GM11168 (cell line): ENCODE measurements around the gene FBXL17.
"Not testable (repeated sequence)": the region's sequence is repeated elsewhere in the genome, so short reads cannot be mapped to it uniquely, and the experiment has no call there.

Source experiments
- in situ Hi-C: fragments of 300-500 bp; cut with MboI; formaldehyde crosslinking; loops from one replicate; pipeline ENCODE4 v1.12.0; 2022; ENCODE audit warnings: low sequenced_read_pairs; ENCODE audit not compliant: unreplicated experiment

FBXL17 gene

DNA sequence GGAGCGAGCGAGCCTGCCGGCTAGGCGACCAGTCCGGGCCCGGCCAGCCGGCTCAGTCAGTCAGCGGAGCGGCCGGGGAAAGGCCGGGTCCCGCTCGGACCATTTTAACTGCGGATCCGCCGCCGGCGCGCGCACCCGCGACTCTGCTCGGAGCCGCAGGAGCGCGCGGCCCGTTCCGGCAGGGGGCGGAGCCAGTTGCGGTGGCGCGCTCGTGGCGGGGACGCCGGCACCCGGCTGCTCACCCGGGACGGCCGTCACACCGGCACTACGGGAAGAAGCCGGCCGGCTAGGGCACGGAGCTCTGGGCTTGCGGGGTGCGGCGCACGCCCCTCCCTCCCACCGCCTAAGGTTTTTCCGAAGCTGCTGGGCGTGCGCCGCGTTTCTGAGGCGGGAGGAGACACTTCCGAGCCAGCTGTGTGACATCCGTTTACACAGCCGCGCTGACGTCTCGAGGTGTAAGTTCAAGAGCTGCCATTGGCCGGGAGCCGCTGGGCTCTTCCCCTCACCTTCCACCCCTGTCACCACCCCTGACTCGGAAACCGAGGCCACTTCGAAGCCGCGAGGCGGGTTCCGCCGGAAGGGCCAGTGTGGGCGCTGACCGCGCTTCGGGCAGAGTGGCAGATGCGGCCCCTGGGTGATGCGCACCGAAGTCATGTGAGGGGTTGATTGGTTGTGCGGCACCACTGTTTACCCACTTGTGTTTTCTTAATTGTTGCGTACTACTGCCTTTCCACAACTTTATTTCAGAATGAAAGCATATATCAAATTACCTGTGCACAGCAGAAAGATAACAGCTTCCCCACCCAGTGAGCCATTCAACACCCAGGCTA lies at the start of gene FBXL17:
Gene FBXL17 (minus strand): TSS at position 145 of the 830 bp plus-strand sequence.
- in situ Hi-C loops = no loop called here

DNA sequence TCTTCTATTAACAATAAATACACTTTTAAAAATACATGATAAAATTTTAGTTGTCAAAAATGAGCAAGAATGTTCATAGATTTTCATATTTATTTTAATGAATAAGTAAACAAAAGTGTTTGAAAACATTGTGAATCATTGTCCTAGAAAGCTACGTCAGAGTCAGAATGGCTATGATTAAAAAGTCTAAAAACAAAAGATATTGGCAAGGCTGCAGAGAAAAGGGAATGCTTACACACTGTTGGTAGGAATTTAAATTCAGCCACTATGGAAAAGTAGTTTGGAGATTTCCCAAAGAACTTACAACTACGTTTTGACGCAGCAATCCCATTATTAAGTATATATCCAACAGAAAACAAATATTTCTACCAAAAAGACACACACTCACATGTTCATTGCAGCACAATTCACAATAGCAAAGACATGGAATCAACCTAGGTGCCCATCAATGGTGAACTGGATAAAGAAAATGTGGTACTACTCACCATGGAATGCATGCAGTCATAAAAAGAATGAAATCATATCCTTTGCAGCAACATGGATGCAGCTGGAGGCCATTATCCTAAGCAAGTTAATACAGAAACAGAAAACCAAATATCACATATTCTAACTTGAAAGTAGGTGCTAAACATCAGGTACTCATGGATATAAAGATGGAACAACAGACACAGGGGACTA lies 49.2 kb upstream of the FBXL17 start:
- in situ Hi-C loops = no loop called here

DNA sequence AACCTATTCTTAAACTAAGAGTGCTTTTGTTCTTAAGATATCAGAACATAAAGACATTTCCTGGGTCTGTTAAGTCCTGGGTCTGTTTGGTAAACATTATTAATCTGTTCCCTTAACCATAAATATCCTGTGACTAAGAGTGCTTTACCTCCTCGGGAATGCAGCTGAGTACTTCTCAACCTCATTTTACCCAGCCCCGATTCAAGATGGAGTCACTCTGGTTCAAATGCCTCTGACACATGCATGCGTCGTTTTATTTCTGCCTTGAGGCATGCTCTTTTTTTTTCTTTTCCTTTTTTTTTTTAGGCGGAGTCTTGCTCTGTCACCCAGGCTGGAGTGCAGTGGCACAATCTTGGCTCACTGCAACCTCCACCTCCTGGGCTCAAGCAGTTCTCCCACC lies 39.8 kb upstream of the FBXL17 start:
- in situ Hi-C loops = no loop called here

DNA sequence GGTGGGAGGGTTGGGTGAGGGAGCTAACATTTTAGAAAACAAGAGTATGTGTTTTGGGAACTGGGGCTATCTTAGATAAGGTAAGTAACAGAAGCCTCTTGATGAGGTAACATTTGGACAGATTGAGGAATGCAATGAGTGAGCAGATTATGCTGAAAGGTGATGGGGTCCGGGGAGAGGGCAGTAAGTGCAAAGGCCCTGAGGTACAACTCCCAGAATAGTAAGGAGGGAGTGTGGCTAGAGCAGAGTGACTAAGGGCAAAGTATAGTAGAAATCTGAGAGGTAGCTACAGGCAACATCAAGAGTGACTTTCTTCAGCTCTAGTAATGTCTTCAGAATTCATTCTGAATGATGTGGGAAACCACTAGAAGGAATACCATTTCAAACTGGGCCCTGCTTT lies 38.9 kb upstream of the FBXL17 start:
- in situ Hi-C loops = no loop called here

DNA sequence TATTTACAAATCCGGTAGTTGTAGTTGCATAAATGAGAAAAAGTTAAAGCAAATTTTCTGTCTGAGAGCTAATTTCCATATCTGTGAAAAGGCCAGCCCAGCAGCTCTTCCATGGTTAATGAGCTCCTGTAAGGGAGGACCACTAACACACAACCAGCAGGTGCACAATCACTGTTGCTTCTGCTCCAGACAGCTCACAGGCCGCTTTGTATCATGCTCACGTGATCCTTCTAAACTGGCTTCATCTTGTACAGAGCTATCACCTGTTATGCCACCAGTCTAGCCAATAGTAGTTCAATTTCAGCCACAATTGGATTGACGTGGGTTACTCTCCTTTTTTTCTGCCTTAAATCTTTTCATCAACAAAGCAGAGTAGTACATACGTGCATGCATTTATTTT lies 38.3 kb upstream of the FBXL17 start:
- in situ Hi-C loops = no loop called here

DNA sequence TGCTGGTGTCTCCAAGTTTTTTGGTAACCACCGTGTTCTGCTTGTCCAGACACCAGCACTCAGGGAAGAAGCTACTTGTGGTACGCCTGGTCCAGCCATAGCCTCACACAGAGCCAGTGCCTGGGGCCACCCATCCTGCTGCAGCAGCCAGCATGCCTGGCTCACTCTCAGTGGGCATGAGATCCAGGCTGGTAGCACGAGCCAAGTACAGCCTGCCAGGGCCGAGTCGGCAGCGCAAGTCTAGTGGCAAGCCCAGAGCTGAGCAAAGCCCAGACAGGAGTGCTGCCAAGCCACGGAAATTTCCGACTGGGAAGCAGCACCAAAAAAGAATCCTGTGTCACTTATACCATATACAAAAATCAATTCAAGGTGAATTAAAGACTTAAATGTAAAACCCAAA lies 36.3 kb upstream of the FBXL17 start:
- in situ Hi-C loops = no loop called here

DNA sequence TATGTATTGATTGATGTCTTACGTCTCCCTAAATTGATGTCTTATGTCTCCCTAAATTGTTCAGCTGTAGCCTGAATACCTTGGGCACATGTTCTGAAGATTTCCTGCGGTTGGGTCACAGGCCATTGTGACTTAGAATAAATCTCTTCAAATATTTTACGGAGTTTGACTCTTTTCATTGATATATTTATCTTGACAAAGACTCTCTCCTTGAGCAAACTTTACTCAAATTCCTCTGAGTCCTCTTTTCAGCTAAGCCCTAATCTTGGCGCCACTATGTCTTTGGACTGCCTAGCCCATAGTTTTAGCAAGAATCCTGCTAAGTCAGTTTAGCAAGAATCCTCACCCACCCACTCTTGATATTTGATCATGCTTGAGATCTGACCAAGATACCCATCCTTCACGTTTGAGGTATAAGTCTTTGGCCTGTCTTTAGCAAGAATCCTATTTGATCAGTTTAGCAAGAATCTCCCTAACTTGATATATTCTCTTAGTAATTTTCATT lies 35.3 kb upstream of the FBXL17 start:
- in situ Hi-C loops = no loop called here

- in situ Hi-C loops = no loop called here
Observed at GRCh38 chr5:108415726-108416125, 33.8 kb upstream of the FBXL17 start.

GRCh38 chr5:108409786-108410185 lies 27.9 kb upstream of the FBXL17 start:
- in situ Hi-C loops = no loop called here

DNA sequence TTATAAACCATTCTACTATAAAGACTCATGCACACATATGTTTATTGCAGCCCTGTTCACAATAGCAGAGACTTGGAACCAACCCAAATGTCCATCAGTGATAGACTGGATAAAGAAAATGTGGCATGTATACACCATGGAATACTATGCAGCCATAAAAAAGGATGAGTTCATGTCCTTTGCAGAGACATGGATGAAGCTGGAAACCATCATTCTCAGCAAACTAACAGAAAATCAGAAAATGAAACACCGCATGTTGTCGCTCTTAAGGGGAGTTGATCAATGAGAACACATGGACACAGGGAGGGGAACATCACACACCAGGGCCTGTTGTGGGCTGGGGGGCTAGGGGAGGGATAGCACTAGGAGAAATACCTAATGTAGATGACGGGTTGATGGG lies 23.3 kb upstream of the FBXL17 start:
- in situ Hi-C loops = not testable (repeated sequence)

GRCh38 chr5:108398964-108399363 lies 17.1 kb upstream of the FBXL17 start:
- in situ Hi-C loops = no loop called here

DNA sequence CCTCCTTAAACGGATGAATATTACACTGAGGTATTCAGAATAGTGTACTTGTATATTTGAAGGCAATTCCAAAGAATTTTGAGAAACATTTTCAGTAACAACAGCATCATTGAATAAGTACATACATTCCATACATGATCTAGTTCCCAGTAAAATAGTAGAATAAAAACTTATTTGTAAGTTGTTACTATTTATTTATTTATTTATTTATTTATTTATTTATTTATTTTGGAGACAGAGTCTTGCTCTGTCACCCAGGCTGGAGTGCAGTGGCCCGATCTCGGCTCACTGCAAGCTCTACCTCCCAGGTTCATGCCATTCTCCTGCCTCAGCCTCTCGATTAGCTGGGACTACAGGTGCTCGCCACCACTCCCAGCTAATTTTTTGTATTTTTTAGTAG lies 14.9 kb upstream of the FBXL17 start:
- in situ Hi-C loops = not testable (repeated sequence)

DNA sequence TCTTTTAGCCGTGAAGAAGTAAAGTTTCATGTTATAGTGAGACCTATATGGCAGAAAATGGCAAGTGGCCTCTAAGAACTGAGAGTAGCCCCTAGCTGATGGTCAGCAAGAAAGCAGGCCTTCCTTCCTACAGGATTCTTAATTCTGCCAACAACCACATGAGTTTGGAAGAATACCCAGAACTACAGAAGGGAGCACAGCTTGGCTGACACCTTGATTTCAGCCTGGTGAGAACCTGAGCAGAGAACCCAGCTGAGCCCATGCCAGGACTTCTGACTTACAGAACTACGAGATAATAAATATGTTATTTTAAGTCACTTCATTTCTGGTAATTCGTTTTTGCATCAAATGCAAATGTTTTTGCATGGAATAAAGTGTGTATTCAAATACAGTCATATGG lies 5.9 kb upstream of the FBXL17 start:
- in situ Hi-C loops = no loop called here

- in situ Hi-C loops = no loop called here
Observed at GRCh38 chr5:108386345-108387061, 4.6 kb upstream of the FBXL17 start.

DNA sequence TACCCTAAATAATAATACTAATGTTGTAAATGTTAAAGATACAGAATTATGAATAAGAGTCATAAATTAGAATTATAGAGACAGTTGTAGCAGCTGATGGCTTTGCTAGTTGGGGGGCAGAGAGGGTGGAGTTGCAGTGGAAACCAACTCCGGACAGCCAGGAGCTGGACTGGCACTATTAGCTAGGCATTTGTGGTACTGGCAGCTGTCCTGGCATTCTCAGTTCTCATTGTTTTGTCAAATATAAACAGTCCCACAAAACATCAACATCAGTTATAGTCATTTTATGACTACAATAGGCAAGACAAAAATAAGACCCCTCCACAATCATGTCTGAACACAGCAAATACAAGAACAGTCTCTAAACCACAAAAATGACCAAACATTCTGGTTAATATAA lies 2.8 kb upstream of the FBXL17 start:
- in situ Hi-C loops = no loop called here

DNA sequence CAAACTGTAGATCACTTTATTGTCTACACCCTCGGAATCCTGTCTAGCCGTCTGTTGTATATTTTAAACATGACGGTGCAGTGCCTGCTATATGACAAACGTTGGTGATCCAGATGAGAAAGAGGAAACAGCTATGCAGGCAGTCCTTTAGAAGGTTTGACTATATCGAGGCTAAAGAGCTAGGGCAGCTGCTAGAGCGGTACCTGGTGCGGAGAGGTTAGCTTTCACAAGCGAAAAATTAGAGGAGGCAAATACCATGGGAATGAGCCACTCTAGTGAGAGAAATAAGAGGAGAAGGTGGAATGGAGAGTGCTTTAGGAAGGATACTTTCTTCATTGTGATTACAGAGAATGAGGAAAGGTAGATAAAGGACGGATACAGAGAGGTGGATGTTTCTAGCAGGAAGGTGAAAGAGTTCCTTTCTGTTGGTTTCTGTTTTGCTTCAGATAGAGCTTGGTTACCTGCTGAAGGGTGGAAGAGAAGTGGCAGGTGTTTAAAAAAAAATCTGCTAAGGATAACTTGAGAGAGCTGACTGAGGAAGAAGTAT lies 959 bp upstream of the FBXL17 start:
- in situ Hi-C loops = no loop called here

- in situ Hi-C loops = no loop called here
Observed at GRCh38 chr5:108381350-108381953, 446 bp downstream of the FBXL17 start.

- in situ Hi-C loops = no loop called here
Observed at GRCh38 chr5:108380531-108381349, 1.2 kb downstream of the FBXL17 start.

DNA sequence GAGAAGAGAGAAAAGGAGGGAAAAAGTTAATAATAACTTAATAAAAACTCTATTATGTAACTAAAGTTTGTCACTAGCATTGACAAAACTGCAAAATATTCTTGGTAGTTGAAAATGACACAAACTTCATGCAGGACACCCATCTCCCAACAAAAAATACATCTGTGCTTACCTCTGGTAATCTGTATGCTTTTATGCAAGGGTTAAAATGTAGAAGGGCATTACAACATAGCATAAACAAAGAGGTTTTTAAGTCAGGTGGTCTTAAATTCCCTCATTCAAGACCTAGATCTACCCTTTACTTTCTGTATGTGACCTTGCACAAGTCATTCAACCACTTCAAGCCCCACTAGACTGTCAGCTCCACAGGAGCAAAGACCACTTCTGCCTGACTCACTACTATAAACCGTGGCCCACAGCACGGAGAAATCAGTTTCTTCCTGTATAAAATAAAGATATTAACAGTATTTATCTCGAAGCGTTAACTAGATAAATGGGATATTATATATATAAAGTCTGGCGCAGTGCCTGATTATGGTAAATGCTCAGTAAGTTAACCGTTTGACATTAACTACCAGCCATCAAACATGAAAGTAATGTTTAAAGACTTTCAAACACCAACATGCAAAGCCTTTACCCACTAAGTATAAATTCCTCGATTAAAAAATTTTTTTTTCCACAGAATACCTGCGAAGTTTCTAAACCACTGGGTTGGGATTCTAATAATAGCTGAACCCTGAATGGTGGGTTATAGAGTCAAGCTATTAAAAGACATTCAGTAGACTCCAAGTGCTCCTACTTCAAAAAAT lies 2.0 kb downstream of the FBXL17 start:
- in situ Hi-C loops = no loop called here
